Islet of Langerhans (tissue), 1 donor: ENCODE results near the gene NRG3.

Source experiments
- FAIRE-seq: peaks from one replicate; lab custom pipeline; 2011; peaks lifted over from hg19 to GRCh38; lab: Jason Lieb, UNC

The NRG3 gene

DNA sequence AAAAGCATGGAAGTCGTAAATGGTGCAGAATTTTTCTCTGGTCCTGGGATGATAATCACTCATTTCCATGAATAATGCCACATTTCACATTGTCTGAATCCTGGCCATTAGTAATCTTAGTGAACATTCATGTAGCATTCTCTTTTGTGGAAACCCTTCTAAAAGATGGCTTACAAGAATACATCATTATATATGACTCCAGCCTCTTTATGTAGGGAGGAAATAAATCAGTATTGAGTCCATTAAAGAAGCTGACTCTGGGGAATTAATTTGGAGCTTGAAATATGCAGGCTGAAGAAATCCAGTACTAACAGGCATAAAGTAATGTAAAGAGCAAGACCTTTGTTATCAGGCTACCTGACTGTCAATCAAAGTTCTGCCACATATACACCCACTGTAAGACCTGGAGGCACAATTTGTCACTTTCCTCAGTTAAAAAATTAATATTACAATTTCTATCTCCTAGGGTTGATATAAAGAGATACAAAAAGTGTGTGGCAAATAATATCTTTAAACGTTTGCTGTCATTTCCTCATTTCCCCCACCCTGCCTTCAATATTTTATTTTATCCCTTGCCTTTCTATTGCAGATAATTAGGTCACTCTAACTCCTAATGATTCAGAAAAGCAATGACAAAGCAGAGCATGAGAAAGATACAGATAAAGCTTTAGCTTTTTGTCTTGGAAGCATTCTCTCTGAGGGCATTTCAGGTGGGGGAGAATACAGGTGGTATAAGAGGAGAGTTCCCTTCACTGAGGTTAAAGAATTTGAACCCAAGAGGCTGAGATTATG, 1142.3 kb downstream of the NRG3 start:
- no peak for FAIRE-seq

- no peak for FAIRE-seq
Observed at GRCh38 chr10:83023662-83024061, 1148.7 kb downstream of the NRG3 start.
